Stimulated activated CD4-positive, alpha-beta T cell treated with anti-CD3 and anti-CD28 coated beads, Interleukin-4, amount 100 ng/mL, for 4 hours (primary cell): ENCODE data around the gene PEX14.
"Not testable (repeated sequence)": the region's sequence is repeated elsewhere in the genome, so short reads cannot be mapped to it uniquely, and the experiment has no call there.

Experiments
- DNase-seq, 2 experiments: peaks; one replicate each; pipeline ENCODE4 v3.0.0-alpha.2; 2020

The PEX14 gene

DNA sequence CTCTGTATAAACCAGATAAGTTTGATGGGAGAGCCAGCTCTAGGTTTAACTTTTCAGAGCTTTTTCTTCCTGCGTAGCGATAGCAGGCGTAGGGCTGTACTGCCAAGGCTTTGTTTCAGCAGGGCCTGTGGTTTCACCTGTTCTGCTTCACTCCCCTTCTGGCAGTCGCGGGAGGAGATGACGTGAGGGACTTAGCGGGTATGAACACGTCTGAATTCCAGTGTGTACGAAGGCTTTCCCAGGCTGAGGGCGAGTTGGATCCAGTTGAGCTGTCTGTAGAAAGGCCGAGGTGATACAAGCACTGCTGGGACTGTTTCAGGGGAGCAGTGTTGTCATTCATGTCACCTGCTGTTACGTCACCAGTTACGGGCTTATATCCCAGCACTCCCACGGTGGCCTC lies 21.2 kb downstream of the PEX14 start:
- DNase-seq, result peak in 1 of 2 experiments; percentile 24

DNA sequence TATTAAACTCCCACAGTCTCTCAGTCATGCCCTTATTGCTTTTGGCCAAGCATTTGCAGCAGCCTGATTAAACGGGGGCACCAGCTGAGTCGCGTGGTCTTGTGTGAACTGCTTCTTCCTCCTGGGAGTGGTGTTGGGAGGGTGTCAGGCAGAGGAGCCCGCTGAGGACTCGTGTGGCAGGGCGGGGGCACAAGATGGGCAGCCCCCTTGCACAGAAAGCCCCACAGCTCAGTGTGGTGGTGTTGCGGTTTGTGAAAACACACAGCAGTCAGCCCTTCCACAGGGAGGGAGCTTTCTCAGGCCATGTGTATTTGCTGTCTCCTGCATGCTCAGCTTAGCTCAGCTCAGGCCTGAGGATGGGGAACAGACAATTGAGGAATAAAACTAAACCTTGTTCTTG lies 22.4 kb downstream of the PEX14 start:
- no peak for DNase-seq

DNA sequence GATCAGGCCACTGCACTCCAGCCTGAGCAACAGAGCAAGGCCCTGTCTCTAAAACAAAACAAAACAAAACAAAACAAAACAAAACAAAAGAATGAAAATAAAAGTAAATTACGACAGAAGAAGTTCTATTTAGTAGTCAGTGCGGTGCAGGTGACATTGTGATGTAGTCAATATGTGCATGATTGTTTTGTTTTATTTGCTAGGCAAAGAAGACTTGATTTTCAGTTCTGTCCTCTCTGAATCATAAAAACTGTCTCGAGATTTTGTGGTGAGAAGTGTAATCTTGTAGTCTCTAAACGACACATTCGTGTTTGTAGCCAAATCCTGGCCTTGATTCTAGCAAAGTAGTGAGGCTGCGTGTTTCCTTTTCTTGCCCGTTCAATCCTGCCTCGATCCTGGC lies 23.5 kb downstream of the PEX14 start:
- no peak for DNase-seq

DNA sequence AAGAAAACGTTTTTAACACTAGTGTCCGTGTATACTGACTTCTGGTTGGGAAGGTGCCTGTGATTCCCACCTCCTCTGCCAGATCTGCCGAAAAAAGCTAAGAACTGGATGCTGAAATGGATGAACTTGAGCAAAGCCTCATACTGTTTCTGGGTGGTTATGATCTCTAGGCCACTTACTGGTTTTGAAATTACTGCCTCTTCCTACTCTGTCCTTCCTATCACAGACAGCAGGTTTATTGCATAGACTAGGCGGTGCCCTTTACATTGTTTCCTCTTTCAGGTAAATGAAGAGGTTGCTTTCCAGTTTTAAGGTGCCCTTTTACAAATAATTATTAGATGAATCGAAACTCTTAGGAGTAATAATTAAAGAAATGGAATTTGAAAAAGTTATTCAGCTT lies 27.5 kb downstream of the PEX14 start:
- no peak for DNase-seq

DNA sequence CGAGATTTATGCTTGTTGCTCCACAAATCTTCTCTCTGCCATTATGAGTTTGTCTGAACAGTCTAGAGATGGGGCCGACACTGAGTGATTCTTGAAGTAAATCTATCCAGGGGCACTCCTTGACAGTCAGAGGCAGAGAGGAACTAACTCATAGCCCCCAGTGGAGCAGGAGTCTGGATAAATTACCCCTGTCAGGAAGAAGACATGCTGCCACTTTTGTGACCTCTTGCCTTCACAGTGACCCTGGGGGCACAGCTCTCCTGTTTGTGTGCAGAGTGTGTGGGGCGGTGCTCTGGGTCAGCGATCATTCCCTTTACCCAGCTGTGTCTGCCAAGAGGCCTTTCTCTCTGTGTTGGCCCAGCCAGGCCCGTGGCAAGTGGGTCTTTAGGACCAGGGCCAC lies 29.5 kb downstream of the PEX14 start:
- DNase-seq, result no peak

DNA sequence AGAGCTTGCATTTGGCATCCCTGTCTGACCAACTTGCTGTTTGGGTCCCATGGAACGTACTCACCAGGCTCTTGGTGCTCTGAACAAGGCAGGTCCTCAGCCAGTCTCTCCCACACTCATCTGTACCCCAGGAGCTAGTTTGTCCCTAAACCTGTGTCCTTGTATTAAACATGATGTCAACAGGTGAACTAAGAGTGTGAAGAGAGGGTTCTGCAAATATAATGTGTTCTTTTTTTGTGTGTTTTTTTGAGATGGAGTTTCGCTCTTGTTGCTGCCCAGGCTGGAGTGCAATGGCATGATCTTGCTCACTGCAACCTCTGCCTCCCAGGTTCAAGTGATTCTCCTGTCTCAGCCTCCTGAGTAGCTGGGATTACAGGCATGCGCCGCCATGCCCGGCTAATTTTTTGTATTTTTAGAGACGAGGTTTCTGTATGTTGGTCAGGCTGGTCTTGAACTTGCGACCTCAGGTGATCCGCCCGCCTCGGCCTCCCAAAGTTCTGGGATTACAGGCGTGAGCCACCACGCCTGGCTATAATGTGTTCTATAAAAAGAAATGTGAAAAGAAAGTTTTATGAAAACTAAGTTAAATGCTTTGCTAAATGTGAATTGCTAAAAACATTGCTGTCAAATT lies 31.4 kb downstream of the PEX14 start:
- not testable (repeated sequence) for DNase-seq

DNA sequence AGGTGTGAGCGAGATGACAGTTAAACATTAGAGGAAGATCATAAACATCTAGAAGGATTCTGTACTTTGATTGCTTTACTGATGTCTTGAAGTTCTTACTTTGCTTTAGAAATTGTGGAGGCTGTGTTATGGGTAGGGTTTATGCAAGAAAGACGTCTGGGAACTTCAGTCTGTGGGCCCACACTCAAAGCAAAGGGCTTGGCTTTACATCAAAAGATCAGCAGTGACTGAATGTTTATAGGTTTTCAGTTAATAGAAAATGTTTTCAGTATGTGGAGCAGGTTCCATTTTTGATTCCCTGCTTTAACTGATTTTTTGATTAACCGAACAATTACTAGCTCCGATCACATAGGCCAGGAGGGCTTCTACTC lies 31.9 kb downstream of the PEX14 start:
- no peak for DNase-seq

DNA sequence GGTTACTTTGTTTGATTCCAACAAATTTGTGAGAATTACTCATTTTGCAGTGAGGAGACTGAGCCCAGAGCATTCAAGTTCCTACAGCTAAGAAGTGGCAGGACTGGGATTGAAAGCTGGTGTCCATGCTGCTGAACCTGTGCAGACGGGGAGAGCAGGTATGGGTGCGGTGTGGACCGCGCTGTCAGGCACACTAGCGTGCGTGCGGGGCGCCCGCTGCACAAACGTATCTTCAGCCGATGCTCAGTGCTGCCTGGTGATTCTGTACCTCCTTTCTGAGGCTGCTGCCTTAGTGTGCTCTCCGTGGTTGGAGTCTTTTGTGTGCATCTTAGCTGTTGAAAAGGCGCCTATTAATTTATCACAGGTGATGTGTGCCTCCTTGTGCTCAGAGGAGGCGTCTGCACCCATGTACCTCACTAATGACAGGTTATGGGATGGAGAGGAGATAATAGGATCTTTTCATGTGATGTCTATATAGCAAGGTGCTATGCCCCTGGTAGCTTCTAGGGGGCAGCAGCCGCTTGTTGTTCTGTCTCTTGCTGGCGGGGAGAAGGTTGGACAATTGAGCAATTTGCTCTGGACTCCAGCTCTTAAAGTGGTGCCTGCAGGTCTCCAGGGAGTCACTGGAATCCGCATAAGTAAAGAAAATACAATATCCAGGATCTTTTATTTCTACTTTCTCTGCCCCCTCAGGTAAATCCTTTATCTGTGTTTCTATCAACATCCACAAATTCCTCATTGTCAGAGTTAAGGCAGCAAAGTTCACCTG lies 32.5 kb downstream of the PEX14 start:
- DNase-seq, result peak; percentile 28 to 40

DNA sequence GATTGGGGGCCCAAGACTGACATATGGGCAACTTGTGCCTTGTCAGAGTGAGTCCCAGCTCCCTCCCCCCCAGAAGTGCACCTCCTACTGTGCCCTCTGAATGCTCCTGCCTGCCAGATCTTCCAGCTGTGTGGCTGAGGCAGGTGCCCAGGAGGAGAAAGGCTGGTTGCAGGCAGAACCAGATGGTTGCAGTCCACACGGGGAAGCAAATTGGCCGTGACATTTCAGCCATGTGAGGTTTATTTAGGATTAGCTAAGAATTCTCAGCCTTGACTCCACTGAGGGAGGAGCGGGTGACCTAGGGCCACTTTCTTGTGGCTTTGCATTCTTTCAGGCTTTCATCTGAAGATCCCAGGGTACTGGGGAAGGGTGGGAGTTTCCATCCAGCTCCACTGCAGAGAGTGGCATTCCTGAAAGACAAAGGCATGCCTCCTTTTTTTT lies 33.8 kb downstream of the PEX14 start:
- no peak for DNase-seq

DNA sequence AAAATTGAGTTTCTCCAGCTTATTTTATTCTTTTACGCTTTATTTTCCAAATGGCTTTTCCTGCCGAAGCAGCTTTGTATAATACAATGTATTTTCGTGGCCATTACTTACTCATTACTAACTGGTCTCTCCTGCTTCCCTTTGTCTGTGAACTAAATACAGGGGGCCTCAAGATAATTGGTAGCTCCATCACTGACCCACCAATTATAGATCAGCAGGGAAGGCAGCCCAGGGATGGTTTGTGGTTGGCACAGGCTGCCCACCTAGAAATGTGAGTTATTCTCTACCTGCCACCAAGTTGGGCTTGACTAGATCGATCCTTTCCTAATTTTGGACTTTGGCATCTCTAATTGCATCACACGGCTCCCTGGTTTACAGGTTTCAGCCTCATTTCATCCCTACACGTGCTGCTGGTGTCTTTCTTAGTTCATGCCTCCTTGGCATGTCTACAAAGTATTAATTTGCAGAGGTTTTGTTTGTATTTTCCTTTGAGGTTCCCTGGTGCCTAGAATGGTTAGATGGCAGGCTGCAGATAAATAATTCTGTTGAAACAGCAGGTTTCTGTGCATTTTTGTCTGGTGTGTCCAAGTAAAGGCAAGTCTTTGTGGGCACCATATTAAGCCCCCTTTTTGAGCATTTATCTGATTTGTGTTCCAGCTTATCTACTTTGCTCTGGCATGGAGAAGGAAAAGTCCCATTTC lies 35.2 kb downstream of the PEX14 start:
- DNase-seq, result no peak

DNA sequence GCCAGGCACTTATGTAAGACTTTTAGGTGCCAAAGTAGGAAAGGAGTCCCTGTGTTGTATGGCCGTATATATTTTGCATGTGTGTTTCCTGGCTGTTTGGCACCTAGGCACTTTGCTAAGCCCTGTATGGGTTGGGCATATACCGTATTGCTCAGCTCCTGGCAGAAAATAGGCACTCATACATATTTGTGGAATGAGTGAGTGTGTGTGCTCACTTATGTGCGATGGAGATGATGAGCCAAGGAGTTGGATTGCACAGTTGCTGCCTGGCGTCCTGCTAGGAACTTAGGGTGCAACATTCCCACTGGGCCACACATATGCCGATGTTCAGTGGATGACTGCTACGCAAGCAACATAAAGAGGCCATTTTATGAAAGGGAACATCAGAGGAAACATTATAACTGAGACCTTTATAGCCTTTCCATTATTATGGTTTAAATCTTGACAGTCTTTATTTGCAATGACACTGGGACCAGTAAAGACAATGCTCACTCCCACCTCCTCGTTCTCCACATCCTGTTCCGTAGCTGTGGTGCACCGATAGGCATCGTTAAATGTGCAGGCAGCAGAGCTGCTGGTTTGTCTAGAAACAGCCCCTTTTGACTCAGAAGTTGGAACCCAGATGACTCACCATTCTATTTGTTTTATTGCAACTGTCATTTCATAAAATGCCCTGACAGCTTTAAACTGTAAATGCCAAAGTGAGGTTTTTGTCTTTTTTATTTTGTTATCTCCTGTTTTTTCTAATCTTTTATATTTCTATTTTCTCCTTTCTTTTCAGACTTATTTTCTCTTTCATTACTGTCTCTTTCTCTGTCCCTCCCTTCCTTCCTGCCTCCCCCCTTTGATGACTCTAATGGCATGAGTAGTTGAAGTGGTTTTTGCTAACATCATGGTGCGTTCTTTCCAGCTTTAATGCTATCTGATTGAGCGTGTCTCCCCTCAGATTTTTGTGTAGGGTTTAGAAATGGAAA lies 36.1 kb downstream of the PEX14 start:
- peak; percentile 61 to 85 for DNase-seq

DNA sequence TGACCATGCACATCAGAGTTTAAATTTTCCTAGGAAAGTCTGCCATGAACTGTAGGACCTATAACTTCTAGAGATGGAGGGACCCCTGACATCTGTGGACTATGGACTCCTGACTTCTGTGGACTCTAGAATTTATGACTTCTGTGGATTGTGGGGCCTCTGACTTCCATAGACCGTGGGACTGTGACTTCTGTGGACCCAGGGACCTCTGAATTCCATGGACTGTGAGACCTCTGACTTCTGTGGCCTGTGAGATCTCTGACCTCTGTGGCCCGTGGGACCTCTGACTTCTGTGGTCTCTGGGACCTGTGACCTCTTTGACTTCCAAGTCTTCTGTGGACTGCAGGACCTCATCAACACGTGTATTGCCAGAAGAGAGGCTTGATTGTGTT lies 36.7 kb downstream of the PEX14 start:
- no peak for DNase-seq

DNA sequence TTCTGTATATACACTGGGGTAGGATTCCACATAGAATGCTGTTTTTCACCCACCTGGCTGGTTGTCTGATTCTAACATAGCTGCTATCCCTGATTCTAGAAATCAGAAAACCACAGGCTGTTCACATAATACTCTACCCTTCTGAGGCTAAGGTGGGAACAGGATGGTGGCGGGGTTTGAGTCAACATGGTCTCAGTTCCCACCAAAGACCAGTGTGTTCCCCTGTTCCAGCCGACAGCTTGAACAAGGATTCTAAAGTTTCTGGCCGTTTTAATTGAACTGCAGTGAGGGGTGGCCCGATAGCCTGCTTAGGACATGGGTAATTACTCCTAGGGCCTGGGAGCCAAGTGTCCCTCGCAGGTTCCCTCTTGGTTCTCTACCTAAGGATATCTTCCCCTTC lies 38.4 kb downstream of the PEX14 start:
- DNase-seq, result no peak

DNA sequence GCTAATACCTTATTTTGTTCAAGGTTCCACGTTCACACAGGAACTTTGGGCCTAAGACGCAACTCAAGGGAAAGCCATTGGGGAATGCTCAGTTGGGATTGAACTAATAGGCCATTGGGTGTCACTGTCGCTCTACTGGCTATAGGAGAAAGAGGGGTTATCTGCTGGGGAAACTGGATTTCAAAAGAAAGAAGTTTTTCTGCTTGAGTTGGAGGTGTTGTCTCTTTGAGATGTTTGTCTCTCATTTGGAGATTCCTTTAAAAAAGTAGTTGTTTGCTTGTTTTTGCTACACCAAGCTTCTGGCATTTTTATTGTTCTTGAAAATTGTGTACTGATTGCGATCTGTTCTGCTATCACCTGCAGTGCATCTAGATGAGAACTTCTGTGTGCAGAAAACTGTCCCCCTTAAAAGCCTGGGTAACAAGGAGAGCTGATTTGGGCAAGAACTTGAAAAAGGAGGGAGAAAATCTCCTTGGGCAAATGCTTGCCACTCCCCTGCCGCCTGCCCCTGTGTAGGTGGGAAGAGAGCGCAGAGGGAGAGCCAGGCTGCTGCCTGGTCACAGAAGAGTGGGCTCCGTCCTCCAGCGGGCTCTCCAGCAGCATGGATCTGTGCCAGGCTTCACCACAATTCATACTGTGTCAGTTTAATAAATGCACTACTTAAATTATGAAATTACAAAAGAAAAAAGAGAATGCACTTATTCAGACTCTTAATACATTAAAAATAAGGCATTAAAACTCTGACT lies 39.9 kb downstream of the PEX14 start:
- DNase-seq, result no peak

DNA sequence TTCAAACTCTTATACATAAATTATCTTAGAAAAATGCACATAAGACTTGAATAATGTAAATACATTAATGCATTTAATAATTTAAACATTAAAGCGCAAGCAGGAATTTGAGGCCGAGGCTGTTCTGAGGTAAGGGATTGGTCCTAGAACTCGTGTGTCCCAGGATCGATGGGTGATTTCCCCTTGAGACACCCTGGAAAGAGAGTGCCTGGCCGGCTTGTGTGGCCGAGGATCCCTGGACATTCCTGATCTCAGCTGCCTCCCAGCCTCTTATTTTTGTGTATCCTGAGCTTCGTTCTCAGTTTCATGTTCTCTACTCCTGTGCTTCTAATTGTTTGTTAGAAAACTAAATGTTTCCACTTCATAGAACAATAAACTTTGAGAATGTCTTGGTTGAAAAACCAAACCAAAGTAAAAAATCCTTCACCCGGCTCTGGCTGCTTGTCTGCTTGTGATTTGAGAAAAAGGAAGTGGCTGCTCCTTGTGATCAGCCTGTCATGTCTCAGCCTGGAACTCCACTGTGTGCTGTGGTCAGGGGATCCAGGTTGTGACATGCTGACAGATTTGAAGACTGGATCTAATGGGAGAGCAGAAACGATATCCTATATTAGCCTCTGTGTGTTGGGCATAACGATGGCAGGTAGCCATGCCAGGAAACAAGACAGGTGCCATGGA lies 40.7 kb downstream of the PEX14 start:
- no peak for DNase-seq

DNA sequence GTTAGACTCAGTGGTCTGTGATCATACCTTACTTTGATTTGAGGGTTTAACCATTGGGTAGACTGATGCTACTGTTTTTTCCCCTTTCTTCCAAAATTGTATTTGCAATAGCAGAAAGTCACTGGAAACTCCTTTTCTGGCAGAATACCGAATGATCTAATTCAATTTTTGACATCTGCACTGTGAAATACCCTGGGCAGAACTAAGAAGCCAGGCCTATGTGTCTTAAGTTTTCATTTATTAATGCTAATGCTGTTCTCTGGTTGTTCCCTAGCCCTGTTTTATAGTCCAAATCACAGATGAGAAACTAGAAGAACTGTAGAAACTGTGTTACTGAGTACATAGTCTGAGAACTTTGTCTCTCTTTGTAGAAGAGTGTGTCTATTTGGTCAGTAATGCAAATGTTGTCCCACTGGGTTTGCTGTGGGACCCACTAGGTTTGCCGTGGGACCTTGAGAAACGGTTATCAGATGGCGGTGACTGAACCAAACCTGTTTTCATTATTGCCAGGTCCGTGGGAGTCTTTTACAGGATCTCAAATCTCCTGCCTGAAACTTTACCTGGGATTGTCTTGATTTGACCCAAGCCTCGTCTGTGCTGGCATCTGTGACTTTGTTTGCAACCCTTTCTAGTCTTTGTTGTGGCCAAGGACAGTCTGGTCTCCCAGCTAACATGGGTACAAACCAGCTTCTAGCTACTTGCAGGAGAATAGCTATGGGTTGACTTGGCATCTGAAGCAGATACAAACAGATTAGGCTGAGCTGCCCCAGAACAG lies 41.4 kb downstream of the PEX14 start:
- DNase-seq, result no peak

DNA sequence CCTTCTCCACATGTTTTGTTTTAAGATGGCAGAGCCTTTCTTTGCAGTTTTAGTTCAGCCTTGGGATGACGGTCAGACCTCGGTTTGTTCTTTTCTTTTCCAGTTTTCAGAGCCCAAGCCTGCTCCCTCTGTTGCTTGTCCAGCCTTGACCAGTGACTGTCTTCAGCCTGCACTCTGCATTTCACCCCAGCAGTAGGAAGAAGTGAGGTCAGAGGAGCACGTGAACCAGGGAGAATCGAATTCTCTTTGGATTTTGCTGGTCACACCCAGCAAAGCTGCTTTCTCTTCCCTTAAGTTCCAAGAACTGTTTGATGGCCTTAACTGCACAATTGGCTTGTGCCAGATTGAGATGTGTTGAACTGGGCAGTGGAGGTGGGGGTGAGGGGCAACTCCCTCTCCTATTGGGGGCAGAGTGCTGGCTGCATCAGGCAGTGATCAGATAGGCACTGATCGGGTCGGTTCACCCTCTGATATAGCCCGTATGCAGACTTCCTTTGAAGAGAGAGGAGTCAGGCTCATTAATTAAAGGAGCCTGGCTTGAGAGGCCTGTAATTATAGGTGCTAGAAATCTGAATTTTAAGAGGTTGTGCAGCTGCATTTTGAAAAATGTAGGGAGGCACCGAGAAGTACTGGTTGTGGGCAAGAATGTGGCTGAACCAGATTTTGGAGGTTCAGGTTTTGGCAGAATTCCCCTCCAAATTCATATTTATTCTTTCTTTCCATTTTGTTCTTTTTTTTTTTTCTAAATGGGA lies 42.4 kb downstream of the PEX14 start:
- no peak for DNase-seq

DNA sequence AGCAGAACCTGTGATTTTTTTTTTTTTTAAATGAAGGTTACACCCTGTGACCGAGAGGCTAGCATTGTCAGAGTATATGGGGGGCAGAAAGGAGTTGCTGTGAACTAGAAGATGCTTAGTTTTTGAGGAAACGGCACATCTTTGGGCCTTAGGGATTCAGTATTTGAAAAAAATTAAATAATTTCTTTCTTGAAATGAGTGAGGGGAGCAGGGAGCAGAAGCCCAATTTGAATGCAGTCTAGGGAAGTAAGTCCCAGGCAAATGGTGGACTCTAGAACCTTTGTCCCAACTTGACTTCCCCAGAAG lies 42.9 kb downstream of the PEX14 start:
- no peak for DNase-seq

DNA sequence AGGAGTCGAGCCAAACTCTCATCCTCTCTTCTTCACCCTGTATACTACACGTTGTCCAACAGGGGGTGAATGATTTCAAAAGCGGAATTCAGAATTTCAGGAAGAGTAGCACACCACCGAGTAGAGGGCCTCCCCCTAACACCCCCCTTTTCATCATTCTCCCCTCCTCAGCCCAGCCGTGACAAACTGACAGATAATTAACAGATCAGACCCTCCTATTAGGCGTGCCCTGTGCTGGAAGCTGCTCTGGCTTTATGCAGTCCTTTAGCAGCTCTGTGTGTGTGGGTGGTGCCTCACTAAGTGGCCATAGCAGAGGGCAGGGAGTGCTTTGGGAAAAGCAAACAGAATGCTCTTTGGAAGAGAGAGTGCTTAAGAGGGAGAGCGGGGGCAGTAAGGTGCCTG lies 44.3 kb downstream of the PEX14 start:
- DNase-seq, result no peak

DNA sequence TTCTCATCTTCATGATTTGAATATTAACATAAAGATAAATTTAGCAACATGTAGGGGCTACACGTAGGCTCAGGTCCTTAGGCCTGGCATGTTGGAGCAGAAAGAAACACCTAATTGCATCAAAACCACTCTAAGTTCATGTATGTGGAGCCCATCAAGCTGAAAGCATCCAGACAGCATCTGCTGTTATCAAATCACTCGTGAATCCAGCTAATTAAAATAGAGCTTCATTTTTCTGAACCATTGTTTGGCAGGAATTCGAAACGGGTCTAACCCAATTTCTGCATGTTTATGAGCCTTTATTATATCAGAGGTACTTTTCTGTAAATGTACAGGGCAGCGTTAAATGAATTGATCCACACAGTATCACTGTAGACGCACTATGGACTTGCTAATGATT lies 45.7 kb downstream of the PEX14 start:
- no peak for DNase-seq
